Erythroblast (primary cell): ENCODE data around the gene ARHGEF1.

Experiments
- GATA1 ChIP-seq: IDR thresholded peaks from 2 replicates; pipeline ENCODE4 v1.6.1; 2011; ENCODE audit warnings: low read depth, mild to moderate bottlenecking, control low read depth, low read length, moderate library complexity
- POLR2A ChIP-seq: IDR thresholded peaks from 2 replicates; pipeline ENCODE4 v1.6.1; 2011; ENCODE audit warnings: mild to moderate bottlenecking, low read length

- no peak for TF ChIP-seq POLR2A
- no peak for TF ChIP-seq GATA1
Observed at GRCh38 chr19:41901707-41902360, 18.9 kb downstream of the ARHGEF1 start.
